ENCODE measurements around the gene FBXO39. TPM values are rescaled to one million over a fixed set of nuclear protein-coding genes. Genes with fewer than 3 reads are reported as not detected.
"Not testable (repeated sequence)": the region's sequence is repeated elsewhere in the genome, so short reads cannot be mapped to it uniquely, and the experiment has no call there.

Gene FBXO39
- total RNA-seq = 0.49 TPM
- long read RNA-seq, partial matches to known transcripts = 0 of 1 reads
- long read RNA-seq, other reads (novel, unspliced or antisense) = 0 of 1 reads

GRCh38 chr17:6775871-6776405 is at the start of gene FBXO39:
TSS of gene FBXO39 (plus strand) at chr17:6776215. CDS start at chr17:6779869, 3,654 bp downstream.
- Histone ChIP-seq H3K36me3 (peaks cover 28% of the 10 kb centered on the region), H3K9me3 (no peaks in the 10 kb centered on the region), H3K27me3 (peaks cover 6% of the 10 kb centered on the region), H3K27ac (no peak within 1 kb of the TSS), H3K4me1 (no peaks in the 10 kb centered on the region), H3K4me3 (no peak within 1 kb of the TSS)
- intact Hi-C loops (cut with DNase I) = no loop called here
- TF ChIP-seq, protein P1, sequence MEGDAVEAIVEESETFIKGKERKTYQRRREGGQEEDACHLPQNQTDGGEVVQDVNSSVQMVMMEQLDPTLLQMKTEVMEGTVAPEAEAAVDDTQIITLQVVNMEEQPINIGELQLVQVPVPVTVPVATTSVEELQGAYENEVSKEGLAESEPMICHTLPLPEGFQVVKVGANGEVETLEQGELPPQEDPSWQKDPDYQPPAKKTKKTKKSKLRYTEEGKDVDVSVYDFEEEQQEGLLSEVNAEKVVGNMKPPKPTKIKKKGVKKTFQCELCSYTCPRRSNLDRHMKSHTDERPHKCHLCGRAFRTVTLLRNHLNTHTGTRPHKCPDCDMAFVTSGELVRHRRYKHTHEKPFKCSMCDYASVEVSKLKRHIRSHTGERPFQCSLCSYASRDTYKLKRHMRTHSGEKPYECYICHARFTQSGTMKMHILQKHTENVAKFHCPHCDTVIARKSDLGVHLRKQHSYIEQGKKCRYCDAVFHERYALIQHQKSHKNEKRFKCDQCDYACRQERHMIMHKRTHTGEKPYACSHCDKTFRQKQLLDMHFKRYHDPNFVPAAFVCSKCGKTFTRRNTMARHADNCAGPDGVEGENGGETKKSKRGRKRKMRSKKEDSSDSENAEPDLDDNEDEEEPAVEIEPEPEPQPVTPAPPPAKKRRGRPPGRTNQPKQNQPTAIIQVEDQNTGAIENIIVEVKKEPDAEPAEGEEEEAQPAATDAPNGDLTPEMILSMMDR (IDR thresholded peaks at IDR 0.05) = no peak
- ATAC-seq = peak; percentile 74
- peak; percentile 68 for DNase-seq

- Histone ChIP-seq H3K4me1 (no peaks in the 10 kb centered on the region), H3K27me3 (no peaks in the 10 kb centered on the region), H3K36me3 (no peaks in the 10 kb centered on the region), H3K9me3 (no peaks in the 10 kb centered on the region), H3K27ac (no peak overlapping the region), H3K4me3 (no peak overlapping the region)
- ATAC-seq (no peak), DNase-seq (no peak)
- TF ChIP-seq, protein P1 (IDR thresholded peaks at IDR 0.05) = no peak
- intact Hi-C loops (cut with DNase I) = loop anchor here (10.0 kb wide), 1 partner anchor 65 kb away; no protein-coding TSS in a partner anchor
Measured at GRCh38 chr17:6729531-6729930, 46.5 kb upstream of the FBXO39 start.

GRCh38 chr17:6746665-6747064 is 29.4 kb upstream of the FBXO39 start:
- H3K9me3 ChIP-seq; ATAC-seq; H3K27ac ChIP-seq; H3K4me3 ChIP-seq; DNase-seq; intact Hi-C loops (cut with DNase I); H3K36me3 ChIP-seq; H3K4me1 ChIP-seq; H3K27me3 ChIP-seq: not testable (repeated sequence)

DNA sequence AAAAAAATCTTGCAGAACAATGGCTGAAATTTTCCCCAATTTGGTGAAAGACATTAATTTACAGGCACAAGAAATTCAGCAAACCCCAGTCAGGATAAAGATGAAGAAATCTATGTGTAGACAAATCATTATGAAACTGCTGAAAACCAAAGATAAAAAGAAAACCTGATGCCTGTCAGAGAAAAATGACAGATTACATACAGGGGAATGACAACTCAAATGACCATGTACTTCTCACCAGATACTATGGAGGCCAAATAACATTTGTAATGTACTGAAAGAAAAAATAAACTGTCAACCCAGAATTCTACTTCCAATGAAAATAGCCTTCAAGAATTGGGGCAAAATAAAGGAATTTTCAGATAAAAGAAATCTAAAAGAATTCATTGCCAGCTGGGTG is 27.4 kb upstream of the FBXO39 start:
- intact Hi-C loops (cut with DNase I) = no loop called here
- ATAC-seq (no peak), DNase-seq (no peak)
- no peaks in the 10 kb centered on the region for H3K9me3 ChIP-seq
- H3K36me3 ChIP-seq = no peaks in the 10 kb centered on the region
- no peak overlapping the region for H3K27ac ChIP-seq
- TF ChIP-seq, protein P1 (IDR thresholded peaks at IDR 0.05) = no peak
- H3K4me1 ChIP-seq = peaks cover 20% of the 10 kb centered on the region
- no peak overlapping the region for H3K4me3 ChIP-seq
- no peaks in the 10 kb centered on the region for H3K27me3 ChIP-seq

DNA sequence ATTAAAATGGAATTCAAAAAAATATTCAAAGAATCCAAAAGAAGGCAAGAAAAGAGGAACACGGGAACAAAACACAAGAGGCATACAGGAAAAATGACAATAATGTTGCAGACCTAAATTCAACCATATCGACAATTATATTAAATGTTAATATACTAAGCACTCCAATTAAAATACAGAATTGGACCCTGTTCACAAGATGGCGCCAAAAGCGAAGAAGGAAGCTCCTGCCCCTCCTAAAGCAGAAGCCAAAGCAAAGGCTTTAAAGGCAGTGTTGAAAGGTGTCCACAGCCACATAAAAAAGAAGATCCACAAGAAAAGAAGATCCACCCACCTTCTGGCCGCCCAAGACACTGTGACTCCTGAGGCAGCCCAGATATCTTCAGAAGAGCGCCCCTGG is 26.5 kb upstream of the FBXO39 start:
- intact Hi-C loops (cut with DNase I) = no loop called here
- H3K4me1 ChIP-seq = peaks cover 26% of the 10 kb centered on the region

More for the DNA sequence above, 26.5 kb upstream of the FBXO39 start:
- Histone ChIP-seq H3K27ac (no peak overlapping the region), H3K4me3 (no peak overlapping the region), H3K9me3 (no peaks in the 10 kb centered on the region), H3K27me3 (no peaks in the 10 kb centered on the region), H3K36me3 (no peaks in the 10 kb centered on the region)
- DNase-seq (no peak), ATAC-seq (no peak)
- TF ChIP-seq, protein P1 (IDR thresholded peaks at IDR 0.05) = no peak
